ENCODE results near the gene TMEM63C.

TMEM63C gene

DNA sequence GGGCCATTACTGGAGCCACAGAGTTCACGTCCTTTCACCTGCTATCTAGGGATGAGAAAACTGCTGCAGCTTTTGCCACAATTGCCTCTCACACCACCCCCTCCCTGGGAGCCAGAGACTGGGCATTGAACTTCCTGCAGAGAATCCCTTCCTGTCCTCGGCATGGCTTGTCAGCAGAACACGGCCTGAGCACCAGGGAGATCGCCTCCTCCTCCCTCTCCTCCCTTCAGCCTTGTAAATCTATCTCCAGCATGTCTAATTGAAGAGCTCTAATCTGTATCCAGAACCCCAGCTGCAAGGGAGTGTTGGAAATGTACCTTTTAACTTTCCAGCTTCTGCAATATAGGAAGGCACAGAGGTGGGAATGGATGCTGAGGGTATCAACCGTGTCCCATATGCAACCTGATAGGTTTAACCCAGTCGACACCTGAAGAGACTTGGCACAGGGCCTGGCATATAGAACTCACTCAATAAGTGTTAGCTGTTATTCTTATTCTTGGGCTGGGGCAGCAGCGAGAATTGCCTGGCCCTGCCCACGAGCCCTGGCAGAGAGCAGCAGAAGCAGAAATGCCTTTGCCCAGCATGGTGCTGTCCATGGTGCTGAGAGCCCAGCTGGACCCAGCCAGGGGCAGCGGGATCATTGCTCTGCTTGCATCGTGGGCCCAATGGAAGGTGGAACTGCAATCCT, 26.8 kb downstream of the TMEM63C start:
- Histone ChIP-seq H3K9ac (ENCODE audit: low read length) (no peak overlapping the region), H3K4me2 (ENCODE audit: low read depth, low read length, poor library complexity, severe bottlenecking) (no peak overlapping the region), H2AFZ (ENCODE audit: low read depth, low read length, severe bottlenecking) (no peak overlapping the region), H3K9me2 (replicated peaks; ENCODE audit: insufficient read depth, low read length) (no peaks in the 10 kb centered on the region), H3F3A (ENCODE audit: insufficient read depth) (no peaks in the 10 kb centered on the region), H3K79me2 (ENCODE audit: insufficient read depth, low read length) (no peaks in the 10 kb centered on the region), H3K27ac (ENCODE audit: low read depth, low read length) (no peak overlapping the region), H3K4me3 (ENCODE audit: insufficient read depth, low read length, poor library complexity, severe bottlenecking) (no peak overlapping the region), H3K27me3 (ENCODE audit: low read length) (no peaks in the 10 kb centered on the region), H4K20me1 (ENCODE audit: low read depth, low read length) (no peaks in the 10 kb centered on the region), H3K9me3 (ENCODE audit: insufficient read depth, low read length) (no peaks in the 10 kb centered on the region), H3K36me3 (ENCODE audit: low read length) (no peaks in the 10 kb centered on the region)
- TF ChIP-seq EZH2phosphoT487 (conservative IDR thresholded peaks at IDR 0.05; ENCODE audit: low read length) (no peak), CTCF (IDR thresholded peaks at IDR 0.05; ENCODE audit: insufficient read depth, low read length, poor library complexity, severe bottlenecking) (no peak)

DNA sequence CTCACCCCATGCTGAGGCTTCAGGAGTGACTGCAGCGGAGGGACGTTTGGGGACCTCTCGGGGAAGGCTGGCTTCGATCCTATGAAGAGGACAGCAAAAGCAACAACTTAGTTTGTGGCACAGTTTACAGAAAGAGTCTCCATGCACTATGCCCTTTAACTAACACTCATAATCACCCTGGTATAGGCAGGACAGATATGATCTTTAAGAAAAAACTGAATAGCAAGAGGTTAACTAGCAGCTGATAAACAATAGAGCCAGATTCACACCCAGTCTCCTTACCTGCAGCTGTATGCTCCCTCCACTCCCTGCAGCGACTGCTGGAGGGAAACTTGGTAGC, 27.4 kb downstream of the TMEM63C start:
- Histone ChIP-seq H3K4me3 (ENCODE audit: insufficient read depth, low read length, poor library complexity, severe bottlenecking) (no peak overlapping the region), H3K79me2 (ENCODE audit: insufficient read depth, low read length) (no peaks in the 10 kb centered on the region), H3K27me3 (ENCODE audit: low read length) (no peaks in the 10 kb centered on the region), H3K36me3 (ENCODE audit: low read length) (no peaks in the 10 kb centered on the region), H3K4me2 (ENCODE audit: low read depth, low read length, poor library complexity, severe bottlenecking) (no peak overlapping the region), H3K27ac (ENCODE audit: low read depth, low read length) (no peak overlapping the region), H4K20me1 (ENCODE audit: low read depth, low read length) (no peaks in the 10 kb centered on the region), H3F3A (ENCODE audit: insufficient read depth) (no peaks in the 10 kb centered on the region), H3K9me2 (replicated peaks; ENCODE audit: insufficient read depth, low read length) (no peaks in the 10 kb centered on the region), H2AFZ (ENCODE audit: low read depth, low read length, severe bottlenecking) (no peak overlapping the region), H3K9me3 (ENCODE audit: insufficient read depth, low read length) (no peaks in the 10 kb centered on the region), H3K9ac (ENCODE audit: low read length) (no peak overlapping the region)
- TF ChIP-seq CTCF (IDR thresholded peaks at IDR 0.05; ENCODE audit: insufficient read depth, low read length, poor library complexity, severe bottlenecking) (no peak), EZH2phosphoT487 (conservative IDR thresholded peaks at IDR 0.05; ENCODE audit: low read length) (no peak)

DNA sequence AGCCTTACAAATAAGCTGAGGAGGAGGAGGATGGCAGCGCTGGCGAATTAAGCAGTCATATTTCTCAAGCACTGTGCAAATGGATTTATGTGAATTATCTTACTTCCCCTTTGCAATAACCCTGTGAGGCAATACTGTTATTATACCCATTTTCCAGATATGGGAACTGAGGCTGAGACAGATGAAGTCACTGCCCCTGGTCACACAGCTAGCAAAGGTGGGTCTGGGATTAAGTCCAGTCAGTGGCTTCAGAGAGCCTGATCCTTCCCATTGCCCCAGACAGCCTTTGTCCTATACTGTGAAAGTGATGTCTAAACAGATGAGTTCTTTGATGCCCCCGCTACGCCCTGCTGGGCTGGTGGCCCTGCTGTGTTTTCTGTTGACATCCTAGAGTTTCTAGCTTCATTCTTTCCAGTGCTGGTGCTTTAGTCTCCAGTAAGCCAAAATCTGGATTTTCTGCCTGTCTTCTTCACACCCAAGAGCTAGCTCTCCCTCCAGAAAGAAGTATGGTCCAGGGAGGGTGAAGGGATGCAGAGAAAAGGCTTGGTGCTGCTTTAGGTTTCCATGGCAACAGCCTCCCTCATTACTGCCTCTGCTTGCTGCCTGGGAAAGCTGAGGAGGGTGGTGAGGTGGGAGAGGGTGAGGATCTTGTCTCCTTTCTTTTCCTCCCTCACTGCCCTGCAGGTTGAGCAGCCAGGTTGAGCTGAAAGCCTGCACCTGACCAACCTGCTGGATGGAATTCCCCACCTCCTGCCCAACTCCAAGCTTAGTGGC, 30.7 kb downstream of the TMEM63C start:
- no peaks in the 10 kb centered on the region for H4K20me1 ChIP-seq (ENCODE audit: low read depth, low read length)

More for the DNA sequence above, 30.7 kb downstream of the TMEM63C start:
- Histone ChIP-seq H3K4me2 (ENCODE audit: low read depth, low read length, poor library complexity, severe bottlenecking) (no peak overlapping the region), H3K27me3 (ENCODE audit: low read length) (no peaks in the 10 kb centered on the region), H3K9me2 (replicated peaks; ENCODE audit: insufficient read depth, low read length) (no peaks in the 10 kb centered on the region), H2AFZ (ENCODE audit: low read depth, low read length, severe bottlenecking) (no peak overlapping the region), H3K36me3 (ENCODE audit: low read length) (no peaks in the 10 kb centered on the region), H3K79me2 (ENCODE audit: insufficient read depth, low read length) (no peaks in the 10 kb centered on the region), H3K9ac (ENCODE audit: low read length) (no peak overlapping the region), H3F3A (ENCODE audit: insufficient read depth) (no peaks in the 10 kb centered on the region), H3K9me3 (ENCODE audit: insufficient read depth, low read length) (no peaks in the 10 kb centered on the region), H3K27ac (ENCODE audit: low read depth, low read length) (no peak overlapping the region), H3K4me3 (ENCODE audit: insufficient read depth, low read length, poor library complexity, severe bottlenecking) (no peak overlapping the region)
- TF ChIP-seq EZH2phosphoT487 (conservative IDR thresholded peaks at IDR 0.05; ENCODE audit: low read length) (no peak), CTCF (IDR thresholded peaks at IDR 0.05; ENCODE audit: insufficient read depth, low read length, poor library complexity, severe bottlenecking) (no peak)
